ENCODE data around the gene EXOC1L. TPM values are rescaled to one million over a fixed set of nuclear protein-coding genes. Genes with fewer than 3 reads are reported as not detected.

The EXOC1L gene
- polyA plus RNA-seq, 6 donors from 2014 or later, result not detected

GRCh38 chr4:55817691-55818090 lies 1.9 kb upstream of the EXOC1L start:
- H3K36me3 Mint-ChIP-seq, result no peaks in the 10 kb centered on the region
- peaks cover 4 to 6% (median 6%) of the 10 kb centered on the region in 3 donors for H3K4me1 Mint-ChIP-seq
- H3K27ac Mint-ChIP-seq, result no peak overlapping the region
- peaks cover 0 to 12% (median 4%) of the 10 kb centered on the region in 7 donors for H3K9me3 Mint-ChIP-seq
- ATAC-seq (ENCODE audit: low read depth in 2 of 2) (no peak), DNase-seq (no peak)
- H3K4me3 Mint-ChIP-seq, result no peak overlapping the region
- H3K27me3 Mint-ChIP-seq, result peaks cover 26 to 28% (median 26%) of the 10 kb centered on the region in 3 donors

GRCh38 chr4:55820279-55820678 lies 689 bp downstream of the EXOC1L start:
- DNase-seq (no peak), ATAC-seq (ENCODE audit: low read depth in 2 of 2) (no peak)
- no peaks in the 10 kb centered on the region for H3K36me3 Mint-ChIP-seq
- H3K27me3 Mint-ChIP-seq, result peaks cover 28 to 35% (median 33%) of the 10 kb centered on the region in 3 donors
- H3K4me3 Mint-ChIP-seq, result no peak overlapping the region
- peaks cover 0 to 10% (median 0%) of the 10 kb centered on the region in 7 donors for H3K9me3 Mint-ChIP-seq
- H3K27ac Mint-ChIP-seq, result no peak overlapping the region
- peaks cover 4 to 6% (median 6%) of the 10 kb centered on the region in 3 donors for H3K4me1 Mint-ChIP-seq

GRCh38 chr4:55822329-55822728 lies 2.7 kb downstream of the EXOC1L start:
- H3K4me1 Mint-ChIP-seq, result peaks cover 4 to 6% (median 6%) of the 10 kb centered on the region in 3 donors
- ATAC-seq (ENCODE audit: low read depth in 2 of 2) (no peak), DNase-seq (no peak)
- H3K36me3 Mint-ChIP-seq, result no peaks in the 10 kb centered on the region
- peaks cover 0 to 1% (median 0%) of the 10 kb centered on the region in 7 donors for H3K9me3 Mint-ChIP-seq
- H3K27ac Mint-ChIP-seq, result no peak overlapping the region
- peaks cover 33 to 35% (median 35%) of the 10 kb centered on the region in 3 donors for H3K27me3 Mint-ChIP-seq
- H3K4me3 Mint-ChIP-seq, result no peak overlapping the region

GRCh38 chr4:55824865-55825264 lies 5.3 kb downstream of the EXOC1L start:
- Mint-ChIP-seq H3K36me3 (no peaks in the 10 kb centered on the region), H3K27me3 (peaks cover 34 to 39% (median 36%) of the 10 kb centered on the region in 3 donors), H3K4me1 (peaks cover 0 to under 1% (median under 1%) of the 10 kb centered on the region in 3 donors), H3K27ac (no peak overlapping the region), H3K9me3 (no peaks in the 10 kb centered on the region), H3K4me3 (no peak overlapping the region)
- DNase-seq, result no peak
- no peak for ATAC-seq (ENCODE audit: low read depth in 2 of 2)

- no peaks in the 10 kb centered on the region for H3K4me1 Mint-ChIP-seq
- ATAC-seq (ENCODE audit: low read depth in 2 of 2), result no peak
- no peak for DNase-seq
- H3K4me3 Mint-ChIP-seq, result no peak overlapping the region
- H3K9me3 Mint-ChIP-seq, result no peaks in the 10 kb centered on the region
- H3K27ac Mint-ChIP-seq, result no peak overlapping the region
- peaks cover 34 to 38% (median 36%) of the 10 kb centered on the region in 3 donors for H3K27me3 Mint-ChIP-seq
- no peaks in the 10 kb centered on the region for H3K36me3 Mint-ChIP-seq
Observed at GRCh38 chr4:55826986-55827385, 7.4 kb downstream of the EXOC1L start.

- Mint-ChIP-seq H3K27ac (no peak overlapping the region), H3K27me3 (peaks cover 31 to 35% (median 32%) of the 10 kb centered on the region in 3 donors)
Observed at GRCh38 chr4:55827582-55827981, 8.0 kb downstream of the EXOC1L start.

GRCh38 chr4:55830048-55830447 lies 10.5 kb downstream of the EXOC1L start:
- H3K27me3 Mint-ChIP-seq, result peaks cover 35 to 48% (median 48%) of the 10 kb centered on the region in 3 donors

More at GRCh38 chr4:55827582-55827981, 8.0 kb downstream of the EXOC1L start:
- ATAC-seq (ENCODE audit: low read depth in 2 of 2) (no peak), DNase-seq (no peak)
- H3K4me3 Mint-ChIP-seq, result no peak overlapping the region
- H3K4me1 Mint-ChIP-seq, result no peaks in the 10 kb centered on the region
- no peaks in the 10 kb centered on the region for H3K36me3 Mint-ChIP-seq
- H3K9me3 Mint-ChIP-seq, result no peaks in the 10 kb centered on the region

GRCh38 chr4:55830716-55831115 lies 11.1 kb downstream of the EXOC1L start:
- no peak for DNase-seq
- Mint-ChIP-seq H3K27ac (no peak overlapping the region), H3K4me3 (no peak overlapping the region), H3K9me3 (peaks cover 0 to 11% (median 6%) of the 10 kb centered on the region in 7 donors), H3K27me3 (peaks cover 37 to 55% (median 53%) of the 10 kb centered on the region in 3 donors), H3K36me3 (no peaks in the 10 kb centered on the region), H3K4me1 (no peaks in the 10 kb centered on the region)
- no peak for ATAC-seq (ENCODE audit: low read depth in 2 of 2)

More at GRCh38 chr4:55830048-55830447, 10.5 kb downstream of the EXOC1L start:
- DNase-seq, result no peak
- no peak overlapping the region for H3K4me3 Mint-ChIP-seq
- no peaks in the 10 kb centered on the region for H3K36me3 Mint-ChIP-seq
- H3K4me1 Mint-ChIP-seq, result no peaks in the 10 kb centered on the region
- no peak for ATAC-seq (ENCODE audit: low read depth in 2 of 2)
- H3K9me3 Mint-ChIP-seq, result peaks cover 0 to 4% (median 2%) of the 10 kb centered on the region in 7 donors
- H3K27ac Mint-ChIP-seq, result no peak overlapping the region

GRCh38 chr4:55834086-55834795 lies 14.7 kb downstream of the EXOC1L start:
- peaks cover 4 to 33% (median 16%) of the 10 kb centered on the region in 7 donors for H3K9me3 Mint-ChIP-seq
- peaks cover 0 to 4% of the 10 kb centered on the region in 2 donors for H3K36me3 Mint-ChIP-seq
- DNase-seq (no peak), ATAC-seq (ENCODE audit: low read depth in 2 of 2) (no peak)
- H3K4me1 Mint-ChIP-seq, result no peaks in the 10 kb centered on the region
- no peak overlapping the region for H3K4me3 Mint-ChIP-seq
- H3K27me3 Mint-ChIP-seq, result peaks cover 41 to 52% (median 50%) of the 10 kb centered on the region in 3 donors
- H3K27ac Mint-ChIP-seq, result no peak overlapping the region

GRCh38 chr4:55837903-55838302 lies 18.3 kb downstream of the EXOC1L start:
- no peak for ATAC-seq (ENCODE audit: low read depth in 2 of 2)
- H3K27me3 Mint-ChIP-seq, result peaks cover 49 to 60% (median 57%) of the 10 kb centered on the region in 3 donors
- no peaks in the 10 kb centered on the region for H3K4me1 Mint-ChIP-seq
- peaks cover 4 to 33% (median 18%) of the 10 kb centered on the region in 7 donors for H3K9me3 Mint-ChIP-seq
- no peak overlapping the region for H3K27ac Mint-ChIP-seq
- DNase-seq, result no peak
- H3K4me3 Mint-ChIP-seq, result no peak overlapping the region
- H3K36me3 Mint-ChIP-seq, result peaks cover 0 to 4% of the 10 kb centered on the region in 2 donors

- Mint-ChIP-seq H3K27ac (no peak overlapping the region), H3K9me3 (peaks cover 4 to 33% (median 18%) of the 10 kb centered on the region in 7 donors), H3K27me3 (peaks cover 49 to 61% (median 58%) of the 10 kb centered on the region in 3 donors), H3K4me3 (no peak overlapping the region), H3K36me3 (peaks cover 0 to 4% of the 10 kb centered on the region in 2 donors), H3K4me1 (no peaks in the 10 kb centered on the region)
- ATAC-seq (ENCODE audit: low read depth in 2 of 2) (no peak), DNase-seq (no peak)
Observed at GRCh38 chr4:55838356-55838755, 18.8 kb downstream of the EXOC1L start.

- H3K4me1 Mint-ChIP-seq, result no peaks in the 10 kb centered on the region
- ATAC-seq (ENCODE audit: low read depth in 2 of 2) (no peak), DNase-seq (no peak)
- no peak overlapping the region for H3K27ac Mint-ChIP-seq
- H3K27me3 Mint-ChIP-seq, result peaks cover 49 to 62% (median 53%) of the 10 kb centered on the region in 3 donors
- H3K9me3 Mint-ChIP-seq, result peaks cover 4 to 33% (median 18%) of the 10 kb centered on the region in 7 donors
- H3K36me3 Mint-ChIP-seq, result peaks cover 0 to 4% of the 10 kb centered on the region in 2 donors
- H3K4me3 Mint-ChIP-seq, result no peak overlapping the region
Observed at GRCh38 chr4:55838952-55839351, 19.4 kb downstream of the EXOC1L start.

GRCh38 chr4:55840956-55841355 lies 21.4 kb downstream of the EXOC1L start:
- no peak overlapping the region for H3K4me3 Mint-ChIP-seq
- peaks cover 0 to 25% (median 14%) of the 10 kb centered on the region in 7 donors for H3K9me3 Mint-ChIP-seq
- no peaks in the 10 kb centered on the region for H3K4me1 Mint-ChIP-seq
- no peak for DNase-seq
- H3K27me3 Mint-ChIP-seq, result peaks cover 40 to 54% (median 42%) of the 10 kb centered on the region in 3 donors
- H3K27ac Mint-ChIP-seq, result peak overlapping the region in 1 of 6 donors; percentile 5
- ATAC-seq (ENCODE audit: low read depth in 2 of 2), result no peak
- peaks cover 0 to 4% of the 10 kb centered on the region in 2 donors for H3K36me3 Mint-ChIP-seq

All from naive B cell (primary cell).